Measurements from ENCODE around the gene REEP6. TPM values are rescaled to one million over a fixed set of nuclear protein-coding genes. Genes with fewer than 3 reads are reported as not detected.

Gene REEP6
- total RNA-seq, 2 donors from 2014 or later = 6.9 to 16.6 TPM

DNA sequence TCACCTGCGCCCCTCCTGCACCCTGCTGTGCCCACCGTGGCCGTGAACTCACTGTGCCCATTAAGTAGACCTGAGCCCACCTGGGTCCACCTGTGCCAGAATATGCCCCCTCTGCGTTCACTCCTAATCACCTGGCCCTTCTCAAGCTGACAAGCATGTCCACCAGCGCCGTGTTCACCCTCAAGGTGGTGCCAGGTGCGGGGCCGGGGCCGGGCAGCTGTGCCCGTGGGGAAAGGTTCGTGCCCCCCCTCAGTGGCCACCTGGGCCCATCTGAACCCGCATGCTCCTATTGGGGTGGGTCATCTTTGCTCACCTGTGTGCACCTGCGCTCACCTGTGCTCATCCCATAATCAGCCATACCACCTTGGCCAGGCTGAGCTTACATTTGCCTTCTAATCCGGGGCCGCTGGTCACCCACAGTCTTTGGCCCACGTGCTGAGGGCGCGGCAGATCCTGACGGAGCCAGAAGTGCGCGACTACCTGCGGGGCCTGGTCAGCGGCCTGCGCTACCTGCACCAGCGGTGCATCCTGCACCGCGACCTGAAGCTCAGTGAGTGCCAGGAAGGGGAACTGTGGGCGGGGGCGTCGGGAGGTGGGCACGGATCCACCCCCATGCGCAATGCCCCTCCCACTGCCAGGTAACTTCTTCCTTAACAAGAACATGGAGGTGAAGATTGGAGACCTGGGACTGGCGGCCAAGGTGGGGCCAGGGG is 35.2 kb downstream of the REEP6 start:
- no peak for TF ChIP-seq POLR2A (IDR thresholded peaks at IDR 0.05)
- TF ChIP-seq, protein P1, sequence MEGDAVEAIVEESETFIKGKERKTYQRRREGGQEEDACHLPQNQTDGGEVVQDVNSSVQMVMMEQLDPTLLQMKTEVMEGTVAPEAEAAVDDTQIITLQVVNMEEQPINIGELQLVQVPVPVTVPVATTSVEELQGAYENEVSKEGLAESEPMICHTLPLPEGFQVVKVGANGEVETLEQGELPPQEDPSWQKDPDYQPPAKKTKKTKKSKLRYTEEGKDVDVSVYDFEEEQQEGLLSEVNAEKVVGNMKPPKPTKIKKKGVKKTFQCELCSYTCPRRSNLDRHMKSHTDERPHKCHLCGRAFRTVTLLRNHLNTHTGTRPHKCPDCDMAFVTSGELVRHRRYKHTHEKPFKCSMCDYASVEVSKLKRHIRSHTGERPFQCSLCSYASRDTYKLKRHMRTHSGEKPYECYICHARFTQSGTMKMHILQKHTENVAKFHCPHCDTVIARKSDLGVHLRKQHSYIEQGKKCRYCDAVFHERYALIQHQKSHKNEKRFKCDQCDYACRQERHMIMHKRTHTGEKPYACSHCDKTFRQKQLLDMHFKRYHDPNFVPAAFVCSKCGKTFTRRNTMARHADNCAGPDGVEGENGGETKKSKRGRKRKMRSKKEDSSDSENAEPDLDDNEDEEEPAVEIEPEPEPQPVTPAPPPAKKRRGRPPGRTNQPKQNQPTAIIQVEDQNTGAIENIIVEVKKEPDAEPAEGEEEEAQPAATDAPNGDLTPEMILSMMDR (IDR thresholded peaks at IDR 0.05) = no peak
- WGBS, 2 donors = 69 to 72% methylated on average over 14 to 33 of the region's 33 CpGs
- no peak overlapping the region for H3K27ac ChIP-seq
- ATAC-seq = no peak
- H3K36me3 ChIP-seq (replicated peaks in 1 of 2; ENCODE audit: insufficient read depth in 1 of 2, low read depth in 2 of 2) = no peaks in the 10 kb centered on the region
- H3K9me3 ChIP-seq = no peaks in the 10 kb centered on the region
- H3K4me3 ChIP-seq = no peak overlapping the region
- peaks cover 11% of the 10 kb centered on the region for H3K4me1 ChIP-seq
- intact Hi-C loops (cut with DNase I) = no loop called here
- no peak for DNase-seq
- peaks cover 0 to 20% of the 10 kb centered on the region in 2 donors for H3K27me3 ChIP-seq

DNA sequence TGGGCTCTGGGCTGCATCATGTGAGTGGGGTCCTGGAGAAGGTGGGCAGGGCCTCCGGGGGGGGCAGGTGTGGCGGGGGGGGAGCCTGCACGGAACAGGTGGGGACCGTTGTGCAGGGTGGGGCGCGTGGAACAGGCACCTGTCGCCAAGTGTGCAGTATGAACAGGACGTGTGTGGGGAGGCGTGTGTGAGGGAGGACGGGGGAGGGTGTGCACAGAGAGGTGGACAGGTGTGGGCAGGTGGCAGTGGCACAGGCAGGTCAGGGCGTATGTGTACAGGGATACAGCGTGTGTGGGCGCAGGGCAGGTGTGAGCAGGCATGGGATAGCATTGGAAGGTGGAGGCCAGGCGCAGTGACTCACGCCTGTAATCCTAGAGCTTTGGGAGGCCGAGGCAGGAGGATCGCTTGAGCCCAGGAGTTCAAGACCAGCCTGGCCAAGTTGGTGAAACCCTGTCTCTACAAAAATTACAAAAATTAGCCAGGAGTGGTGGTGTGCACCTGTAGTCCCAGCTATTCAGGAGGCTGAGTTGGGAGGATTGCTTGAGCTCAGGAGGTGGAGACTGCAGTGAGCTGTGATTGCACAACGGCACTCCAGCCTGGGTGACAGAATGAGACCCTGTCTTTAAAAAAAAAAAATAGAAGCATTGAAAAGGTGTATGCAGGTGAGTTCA is 36.1 kb downstream of the REEP6 start:
- Histone ChIP-seq H3K4me1 (peaks cover 11% of the 10 kb centered on the region), H3K27ac (no peak overlapping the region), H3K4me3 (no peak overlapping the region), H3K27me3 (peaks cover 0 to 20% of the 10 kb centered on the region in 2 donors), H3K36me3 (replicated peaks in 1 of 2; ENCODE audit: insufficient read depth in 1 of 2, low read depth in 2 of 2) (no peaks in the 10 kb centered on the region), H3K9me3 (no peaks in the 10 kb centered on the region)
- DNase-seq (no peak), ATAC-seq (no peak)
- intact Hi-C loops (cut with DNase I) = no loop called here
- 57 to 61% methylated on average over 17 to 18 of the region's 18 CpGs for WGBS, 2 donors
- no peak for TF ChIP-seq POLR2A (IDR thresholded peaks at IDR 0.05)
- TF ChIP-seq, protein P1 (IDR thresholded peaks at IDR 0.05) = no peak

DNA sequence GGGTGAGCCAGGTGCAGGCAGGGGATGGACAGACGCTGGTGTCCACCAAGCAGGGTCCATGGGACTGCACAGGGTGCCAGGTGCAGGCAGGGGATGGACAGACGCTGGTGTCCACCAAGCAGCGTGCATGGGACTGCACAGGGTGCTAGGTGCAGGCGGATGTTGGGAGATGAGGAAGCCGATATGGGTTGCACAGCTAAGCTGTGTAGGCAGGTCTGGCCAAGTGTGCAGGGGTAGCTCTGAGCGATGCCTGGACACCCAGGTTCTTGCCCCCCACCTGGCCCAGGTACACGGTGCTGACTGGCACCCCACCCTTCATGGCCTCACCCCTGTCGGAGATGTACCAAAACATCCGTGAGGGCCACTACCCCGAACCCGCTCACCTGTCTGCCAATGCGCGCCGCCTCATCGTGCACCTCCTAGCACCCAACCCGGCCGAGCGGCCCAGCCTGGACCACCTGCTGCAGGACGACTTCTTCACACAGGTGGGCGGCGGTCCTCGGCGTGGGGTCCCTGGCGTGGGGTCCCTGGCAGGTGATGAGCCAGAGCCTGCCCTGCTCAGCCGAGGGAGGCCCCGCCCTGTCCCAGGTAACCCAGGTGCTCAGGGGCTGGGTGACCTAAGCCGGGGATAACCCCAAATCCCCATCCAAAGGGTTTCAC is 36.8 kb downstream of the REEP6 start:
- DNase-seq = no peak
- TF ChIP-seq, protein P1 (IDR thresholded peaks at IDR 0.05) = no peak
- TF ChIP-seq POLR2A (IDR thresholded peaks at IDR 0.05) = no peak
- H3K4me3 ChIP-seq = no peak overlapping the region
- 28 to 57% methylated on average over 3 to 27 of the region's 27 CpGs for WGBS, 2 donors
- intact Hi-C loops (cut with DNase I) = no loop called here
- H3K27me3 ChIP-seq = peaks cover 0 to 20% of the 10 kb centered on the region in 2 donors
- H3K36me3 ChIP-seq (replicated peaks in 1 of 2; ENCODE audit: insufficient read depth in 1 of 2, low read depth in 2 of 2) = no peaks in the 10 kb centered on the region
- H3K9me3 ChIP-seq = no peaks in the 10 kb centered on the region
- ATAC-seq = no peak
- H3K4me1 ChIP-seq = peaks cover 11% of the 10 kb centered on the region
- no peak overlapping the region for H3K27ac ChIP-seq

DNA sequence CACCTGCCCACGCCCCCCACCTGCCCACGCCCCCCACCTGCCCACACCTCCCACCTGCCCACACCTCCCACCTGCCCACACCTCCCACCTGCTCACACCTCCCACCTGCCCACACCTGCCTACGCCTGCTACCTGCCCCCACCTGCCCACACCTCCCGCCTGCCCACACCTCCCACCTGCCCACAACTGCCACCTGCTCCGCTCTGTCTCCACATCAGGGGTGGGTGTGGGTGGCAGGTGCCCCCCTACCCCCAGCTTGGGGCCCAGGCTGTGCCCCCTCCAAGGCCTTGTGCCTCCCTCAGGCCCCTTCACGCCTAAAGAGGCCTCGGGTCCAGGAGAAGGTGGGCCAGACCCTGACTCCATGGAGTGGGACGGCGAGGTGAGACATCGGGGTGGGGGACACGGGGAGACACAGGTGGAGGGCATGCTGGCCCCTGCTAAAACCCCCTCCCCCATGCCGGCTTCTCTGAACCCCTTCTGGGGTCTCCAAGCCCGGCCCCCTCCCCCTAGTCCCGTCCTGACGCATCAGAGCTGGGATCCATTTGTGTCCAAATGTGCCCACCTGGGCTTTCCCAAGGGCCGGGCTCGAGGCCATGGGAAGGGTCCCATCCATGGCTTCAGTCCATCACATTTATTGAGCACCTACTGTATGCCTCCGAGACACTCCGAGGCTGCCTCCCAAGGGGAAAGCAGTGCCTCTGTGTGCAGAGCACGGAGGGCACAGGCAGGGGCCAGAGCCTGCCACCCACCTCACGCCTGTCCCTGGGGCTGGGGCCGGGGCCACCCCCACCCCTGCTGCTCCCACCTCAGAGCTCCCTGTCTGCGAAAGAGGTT is 37.8 kb downstream of the REEP6 start:
- intact Hi-C loops (cut with DNase I) = no loop called here
- WGBS, 2 donors = 59 to 69% methylated on average over 13 to 20 of the region's 23 CpGs
- ATAC-seq = no peak

More for the DNA sequence above, 37.8 kb downstream of the REEP6 start:
- H3K36me3 ChIP-seq (replicated peaks in 1 of 2; ENCODE audit: insufficient read depth in 1 of 2, low read depth in 2 of 2) = no peaks in the 10 kb centered on the region
- H3K27me3 ChIP-seq = peaks cover 0 to 14% of the 10 kb centered on the region in 2 donors
- no peak for DNase-seq
- H3K4me1 ChIP-seq = peaks cover 6% of the 10 kb centered on the region
- no peak for TF ChIP-seq POLR2A (IDR thresholded peaks at IDR 0.05)
- TF ChIP-seq, protein P1 (IDR thresholded peaks at IDR 0.05) = no peak
- H3K9me3 ChIP-seq = no peaks in the 10 kb centered on the region
- H3K27ac ChIP-seq = no peak overlapping the region
- H3K4me3 ChIP-seq = no peak overlapping the region

Data from body of pancreas (tissue), 4 donors.